ENCODE data around the gene NPC2. TPM values are rescaled to one million over a fixed set of nuclear protein-coding genes. Genes with fewer than 3 reads are reported as not detected.

NPC2 gene
- total and polyA plus RNA-seq, 4 donors: 204 to 389 (median 261) TPM

DNA sequence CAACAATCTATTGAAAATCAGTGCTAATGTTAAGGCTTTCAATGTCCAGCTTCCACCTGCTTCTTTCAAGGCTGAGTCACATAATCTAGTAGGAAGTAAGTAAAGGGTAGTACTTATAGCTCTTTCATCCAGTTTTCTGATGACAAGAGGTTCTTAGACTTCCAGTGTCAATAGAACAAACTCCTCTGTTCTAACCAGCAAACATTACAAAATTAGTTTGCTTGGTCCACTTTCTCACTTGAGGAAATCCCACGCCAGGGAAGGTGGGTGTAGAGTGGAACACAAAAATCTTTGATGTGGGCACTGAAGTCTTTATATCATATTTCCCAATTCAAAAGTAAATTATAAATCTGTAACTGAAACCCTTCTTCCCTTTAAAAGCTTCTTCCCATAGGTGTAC lies 2.6 kb downstream of the NPC2 start:
- H3K27me3 ChIP-seq (ENCODE audit: control insufficient read depth in 1 of 2, insufficient read depth in 2 of 2, low read length in 1 of 2): no peaks in the 10 kb centered on the region
- peaks cover 4 to 5% of the 10 kb centered on the region in 2 donors for H3K4me1 ChIP-seq (ENCODE audit: control insufficient read depth in 1 of 2, insufficient read depth in 2 of 2, low read length in 2 of 2)
- no peak overlapping the region for H3K27ac ChIP-seq (ENCODE audit: low read depth in 1 of 2, low read length in 2 of 2)
- H3K9me3 ChIP-seq (ENCODE audit: control insufficient read depth, low read length): no peaks in the 10 kb centered on the region
- intact Hi-C loops (cut with DNase I): loop anchor here in 1 of 2 donors (10.0 kb wide), 1 partner anchor 304 kb away; no protein-coding TSS in a partner anchor
- no peak for DNase-seq
- H3K4me3 ChIP-seq (ENCODE audit: low read length in 2 of 2): no peak overlapping the region
- no peaks in the 10 kb centered on the region for H3K36me3 ChIP-seq (ENCODE audit: control insufficient read depth in 1 of 2, insufficient read depth in 2 of 2, low read length in 1 of 2)
- ATAC-seq (ENCODE audit: low FRiP score): no peak
- 87 to 97% methylated on average over 1 of the region's 1 CpG for WGBS, 2 donors

DNA sequence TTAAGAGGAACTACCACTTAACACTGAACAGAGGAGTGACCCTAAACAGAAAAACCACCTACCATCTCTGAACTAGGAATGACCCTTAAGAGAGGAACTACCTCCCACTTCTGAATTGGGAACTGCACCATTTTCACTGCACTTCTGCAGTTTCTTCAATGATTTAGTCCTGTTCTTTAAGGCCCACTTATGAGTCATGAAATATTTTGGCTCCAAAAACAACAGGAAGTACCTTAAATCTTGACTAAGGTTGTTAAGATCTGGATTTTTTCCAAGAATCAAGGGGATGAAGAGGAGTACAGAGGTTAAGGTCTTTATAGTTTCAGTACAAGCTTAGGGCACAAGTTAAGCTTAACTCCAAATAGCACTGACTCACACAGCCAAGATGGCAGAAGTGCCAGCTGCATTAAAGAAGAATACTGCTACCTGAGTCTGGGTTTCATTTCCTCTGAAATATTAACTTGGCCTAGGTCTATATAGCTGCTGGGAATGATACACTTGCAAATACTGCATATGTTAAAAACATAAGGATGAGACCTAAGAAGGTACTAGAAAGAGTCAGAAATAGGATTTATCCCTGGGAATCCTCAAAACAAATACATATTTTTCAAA lies 4.2 kb downstream of the NPC2 start:
- Histone ChIP-seq H3K4me3 (ENCODE audit: low read length in 2 of 2) (no peak overlapping the region), H3K36me3 (ENCODE audit: control insufficient read depth in 1 of 2, insufficient read depth in 2 of 2, low read length in 1 of 2) (peaks cover 0 to 2% of the 10 kb centered on the region in 2 donors), H3K27me3 (ENCODE audit: control insufficient read depth in 1 of 2, insufficient read depth in 2 of 2, low read length in 1 of 2) (no peaks in the 10 kb centered on the region), H3K4me1 (ENCODE audit: control insufficient read depth in 1 of 2, insufficient read depth in 2 of 2, low read length in 2 of 2) (peaks cover 4 to 5% of the 10 kb centered on the region in 2 donors), H3K9me3 (ENCODE audit: control insufficient read depth, low read length) (no peaks in the 10 kb centered on the region), H3K27ac (ENCODE audit: low read depth in 1 of 2, low read length in 2 of 2) (no peak overlapping the region)
- ATAC-seq (ENCODE audit: low FRiP score) (no peak), DNase-seq (no peak)
- intact Hi-C loops (cut with DNase I): no loop called here

GRCh38 chr14:74486164-74486563 lies 6.9 kb downstream of the NPC2 start:
- 87 to 90% methylated on average over 3 of the region's 3 CpGs for WGBS, 2 donors
- intact Hi-C loops (cut with DNase I): no loop called here
- Histone ChIP-seq H3K4me3 (ENCODE audit: low read length in 2 of 2) (no peak overlapping the region), H3K9me3 (ENCODE audit: control insufficient read depth, low read length) (no peaks in the 10 kb centered on the region), H3K27ac (ENCODE audit: low read depth in 1 of 2, low read length in 2 of 2) (no peak overlapping the region), H3K4me1 (ENCODE audit: control insufficient read depth in 1 of 2, insufficient read depth in 2 of 2, low read length in 2 of 2) (no peaks in the 10 kb centered on the region), H3K27me3 (ENCODE audit: control insufficient read depth in 1 of 2, insufficient read depth in 2 of 2, low read length in 1 of 2) (no peaks in the 10 kb centered on the region), H3K36me3 (ENCODE audit: control insufficient read depth in 1 of 2, insufficient read depth in 2 of 2, low read length in 1 of 2) (peaks cover 0 to 5% of the 10 kb centered on the region in 2 donors)
- no peak for ATAC-seq (ENCODE audit: low FRiP score)
- DNase-seq: no peak

DNA sequence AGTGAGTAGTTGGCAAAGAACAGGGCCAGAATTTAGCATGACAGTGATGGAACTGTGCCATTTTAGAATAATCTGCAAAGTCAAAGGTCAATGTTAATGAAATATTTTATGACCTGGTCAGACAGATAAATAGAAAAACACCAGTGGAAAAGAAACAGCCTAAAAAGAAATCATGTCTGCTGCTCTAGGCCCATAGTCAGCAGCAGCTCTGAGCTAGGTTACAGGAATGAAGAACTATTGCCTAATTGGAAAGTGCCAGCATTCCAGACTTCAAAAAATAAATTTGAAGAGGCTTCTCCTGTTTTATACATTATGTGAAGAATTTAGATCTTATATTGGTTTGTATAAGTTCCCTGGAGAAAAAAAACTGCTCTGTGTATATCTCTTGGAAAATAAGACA lies 9.8 kb downstream of the NPC2 start:
- H3K36me3 ChIP-seq (ENCODE audit: control insufficient read depth in 1 of 2, insufficient read depth in 2 of 2, low read length in 1 of 2): peaks cover 2 to 8% of the 10 kb centered on the region in 2 donors
- intact Hi-C loops (cut with DNase I): loop anchor here in 1 of 2 donors (5.0 kb wide), 1 partner anchor 121 kb away; no protein-coding TSS in a partner anchor

GRCh38 chr14:74482571-74482970 lies 10.5 kb downstream of the NPC2 start:
- 77 to 80% methylated on average over 3 of the region's 3 CpGs for WGBS, 2 donors
- H3K4me1 ChIP-seq (ENCODE audit: control insufficient read depth in 1 of 2, insufficient read depth in 2 of 2, low read length in 2 of 2): no peaks in the 10 kb centered on the region
- H3K9me3 ChIP-seq (ENCODE audit: control insufficient read depth, low read length): no peaks in the 10 kb centered on the region
- no peak overlapping the region for H3K4me3 ChIP-seq (ENCODE audit: low read length in 2 of 2)
- H3K36me3 ChIP-seq (ENCODE audit: control insufficient read depth in 1 of 2, insufficient read depth in 2 of 2, low read length in 1 of 2): peaks cover 2 to 8% of the 10 kb centered on the region in 2 donors
- H3K27me3 ChIP-seq (ENCODE audit: control insufficient read depth in 1 of 2, insufficient read depth in 2 of 2, low read length in 1 of 2): no peaks in the 10 kb centered on the region
- intact Hi-C loops (cut with DNase I): loop anchor here in 1 of 2 donors (5.0 kb wide), 1 partner anchor 120 kb away; no protein-coding TSS in a partner anchor
- no peak for DNase-seq
- ATAC-seq (ENCODE audit: low FRiP score): no peak
- no peak overlapping the region for H3K27ac ChIP-seq (ENCODE audit: low read depth in 1 of 2, low read length in 2 of 2)

More for the DNA sequence above, 9.8 kb downstream of the NPC2 start:
- H3K27ac ChIP-seq (ENCODE audit: low read depth in 1 of 2, low read length in 2 of 2): no peak overlapping the region
- H3K9me3 ChIP-seq (ENCODE audit: control insufficient read depth, low read length): no peaks in the 10 kb centered on the region
- H3K4me3 ChIP-seq (ENCODE audit: low read length in 2 of 2): no peak overlapping the region
- no peaks in the 10 kb centered on the region for H3K27me3 ChIP-seq (ENCODE audit: control insufficient read depth in 1 of 2, insufficient read depth in 2 of 2, low read length in 1 of 2)
- no peak for ATAC-seq (ENCODE audit: low FRiP score)
- DNase-seq: no peak
- no peaks in the 10 kb centered on the region for H3K4me1 ChIP-seq (ENCODE audit: control insufficient read depth in 1 of 2, insufficient read depth in 2 of 2, low read length in 2 of 2)

DNA sequence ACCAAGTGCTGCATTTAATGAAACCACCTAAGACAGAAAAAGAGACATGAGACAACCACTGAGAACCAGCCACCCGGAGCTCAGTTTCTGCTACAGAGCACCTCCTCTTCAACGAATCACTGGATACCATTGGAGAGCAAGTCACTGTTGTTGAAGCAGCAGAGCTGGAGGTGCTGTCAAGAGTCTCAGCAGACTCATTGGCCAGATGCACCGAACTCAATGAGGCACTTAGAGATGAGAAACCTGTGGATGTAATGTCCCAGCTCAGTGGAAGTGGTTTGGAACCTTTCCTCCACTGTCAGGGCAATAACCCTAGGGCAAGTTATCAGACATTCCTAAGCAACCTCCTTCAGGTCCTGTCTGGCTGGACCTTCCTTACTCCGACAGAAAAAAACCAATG lies 13.1 kb downstream of the NPC2 start:
- Histone ChIP-seq H3K27ac (ENCODE audit: low read depth in 1 of 2, low read length in 2 of 2) (no peak overlapping the region), H3K4me1 (ENCODE audit: control insufficient read depth in 1 of 2, insufficient read depth in 2 of 2, low read length in 2 of 2) (peaks cover 0 to 2% of the 10 kb centered on the region in 2 donors), H3K36me3 (ENCODE audit: control insufficient read depth in 1 of 2, insufficient read depth in 2 of 2, low read length in 1 of 2) (peaks cover 2 to 12% of the 10 kb centered on the region in 2 donors), H3K27me3 (ENCODE audit: control insufficient read depth in 1 of 2, insufficient read depth in 2 of 2, low read length in 1 of 2) (no peaks in the 10 kb centered on the region), H3K9me3 (ENCODE audit: control insufficient read depth, low read length) (no peaks in the 10 kb centered on the region), H3K4me3 (ENCODE audit: low read length in 2 of 2) (no peak overlapping the region)
- 81 to 89% methylated on average over 4 of the region's 4 CpGs for WGBS, 2 donors
- DNase-seq (no peak), ATAC-seq (ENCODE audit: low FRiP score) (no peak)
- intact Hi-C loops (cut with DNase I): loop anchor here in 1 of 2 donors (5.0 kb wide), 1 partner anchor 118 kb away; no protein-coding TSS in a partner anchor

GRCh38 chr14:74478996-74479635 lies 14.0 kb downstream of the NPC2 start:
- H3K4me3 ChIP-seq (ENCODE audit: low read length in 2 of 2): no peak overlapping the region
- H3K27ac ChIP-seq (ENCODE audit: low read depth in 1 of 2, low read length in 2 of 2): no peak overlapping the region
- no peaks in the 10 kb centered on the region for H3K27me3 ChIP-seq (ENCODE audit: control insufficient read depth in 1 of 2, insufficient read depth in 2 of 2, low read length in 1 of 2)
- H3K36me3 ChIP-seq (ENCODE audit: control insufficient read depth in 1 of 2, insufficient read depth in 2 of 2, low read length in 1 of 2): peaks cover 2 to 11% of the 10 kb centered on the region in 2 donors
- intact Hi-C loops (cut with DNase I): no loop called here
- H3K4me1 ChIP-seq (ENCODE audit: control insufficient read depth in 1 of 2, insufficient read depth in 2 of 2, low read length in 2 of 2): peaks cover 0 to 2% of the 10 kb centered on the region in 2 donors
- 93 to 96% methylated on average over 2 of the region's 2 CpGs for WGBS, 2 donors
- ATAC-seq (ENCODE audit: low FRiP score) (no peak), DNase-seq (no peak)
- no peaks in the 10 kb centered on the region for H3K9me3 ChIP-seq (ENCODE audit: control insufficient read depth, low read length)

GRCh38 chr14:74476607-74477006 lies 16.5 kb downstream of the NPC2 start:
- WGBS, 2 donors: 90 to 96% methylated on average over 3 of the region's 3 CpGs
- ATAC-seq (ENCODE audit: low FRiP score) (no peak), DNase-seq (no peak)
- peaks cover 0 to 2% of the 10 kb centered on the region in 2 donors for H3K4me1 ChIP-seq (ENCODE audit: control insufficient read depth in 1 of 2, insufficient read depth in 2 of 2, low read length in 2 of 2)
- H3K36me3 ChIP-seq (ENCODE audit: control insufficient read depth in 1 of 2, insufficient read depth in 2 of 2, low read length in 1 of 2): peaks cover 2 to 8% of the 10 kb centered on the region in 2 donors
- no peaks in the 10 kb centered on the region for H3K27me3 ChIP-seq (ENCODE audit: control insufficient read depth in 1 of 2, insufficient read depth in 2 of 2, low read length in 1 of 2)
- H3K4me3 ChIP-seq (ENCODE audit: low read length in 2 of 2): no peak overlapping the region
- intact Hi-C loops (cut with DNase I): no loop called here
- peak overlapping the region in 1 of 2 donors; percentile 75 for H3K27ac ChIP-seq (ENCODE audit: low read depth in 1 of 2, low read length in 2 of 2)
- no peaks in the 10 kb centered on the region for H3K9me3 ChIP-seq (ENCODE audit: control insufficient read depth, low read length)

GRCh38 chr14:74476107-74476506 lies 17.0 kb downstream of the NPC2 start:
- Histone ChIP-seq H3K27me3 (ENCODE audit: control insufficient read depth in 1 of 2, insufficient read depth in 2 of 2, low read length in 1 of 2) (no peaks in the 10 kb centered on the region), H3K9me3 (ENCODE audit: control insufficient read depth, low read length) (no peaks in the 10 kb centered on the region), H3K36me3 (ENCODE audit: control insufficient read depth in 1 of 2, insufficient read depth in 2 of 2, low read length in 1 of 2) (peaks cover 2 to 8% of the 10 kb centered on the region in 2 donors), H3K4me1 (ENCODE audit: control insufficient read depth in 1 of 2, insufficient read depth in 2 of 2, low read length in 2 of 2) (peaks cover 0 to 2% of the 10 kb centered on the region in 2 donors), H3K27ac (ENCODE audit: low read depth in 1 of 2, low read length in 2 of 2) (peak overlapping the region in 1 of 2 donors; percentile 75), H3K4me3 (ENCODE audit: low read length in 2 of 2) (no peak overlapping the region)
- WGBS, 2 donors: 21 to 28% methylated on average over 4 of the region's 4 CpGs
- intact Hi-C loops (cut with DNase I): no loop called here
- DNase-seq: no peak
- ATAC-seq (ENCODE audit: low FRiP score): peak; percentile 24

All from aorta (tissue), 5 donors.